ENCODE measurements around the gene CAPN3.
"Not testable (repeated sequence)": the region's sequence is repeated elsewhere in the genome, so short reads cannot be mapped to it uniquely, and the experiment has no call there.

CAPN3 gene

DNA sequence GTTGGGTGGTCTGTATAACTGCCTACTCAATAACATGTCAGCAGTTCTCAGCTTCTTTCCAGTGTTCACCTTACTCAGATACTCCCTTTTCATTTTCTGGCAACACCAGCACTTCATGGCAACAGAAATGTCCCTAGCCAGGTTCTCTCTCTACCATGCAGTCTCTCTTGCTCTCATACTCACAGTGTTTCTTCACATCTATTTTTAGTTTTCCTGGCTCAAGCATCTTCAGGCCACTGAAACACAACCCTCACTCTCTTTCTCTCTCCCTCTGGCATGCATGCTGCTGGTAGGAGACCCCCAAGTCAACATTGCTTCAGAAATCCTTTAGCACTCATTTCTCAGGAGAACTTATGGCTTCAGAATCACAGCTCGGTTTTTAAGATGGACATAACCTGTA, at the start of gene CAPN3:
Gene CAPN3 (plus strand): TSS at position 253 of the 400 bp plus-strand sequence. CDS start 305 bp downstream, outside the sequence.
- H3K4me3 ChIP-seq (ENCODE audit: control insufficient read depth, low read depth, low read length), result no peak within 1 kb of the TSS
- no peak for DNase-seq (ENCODE audit: low read depth)
- TF ChIP-seq CTCF (IDR thresholded peaks at IDR 0.05; ENCODE audit: control insufficient read depth, insufficient read depth, low read depth, low read length, missing control alignments), result no peak

GRCh38 chr15:42313463-42313862, 45.8 kb upstream of the CAPN3 start:
- TF ChIP-seq CTCF (IDR thresholded peaks at IDR 0.05; ENCODE audit: control insufficient read depth, insufficient read depth, low read depth, low read length, missing control alignments), result no peak
- DNase-seq (ENCODE audit: low read depth), result no peak
- H3K4me3 ChIP-seq (ENCODE audit: control insufficient read depth, low read depth, low read length), result no peak overlapping the region

DNA sequence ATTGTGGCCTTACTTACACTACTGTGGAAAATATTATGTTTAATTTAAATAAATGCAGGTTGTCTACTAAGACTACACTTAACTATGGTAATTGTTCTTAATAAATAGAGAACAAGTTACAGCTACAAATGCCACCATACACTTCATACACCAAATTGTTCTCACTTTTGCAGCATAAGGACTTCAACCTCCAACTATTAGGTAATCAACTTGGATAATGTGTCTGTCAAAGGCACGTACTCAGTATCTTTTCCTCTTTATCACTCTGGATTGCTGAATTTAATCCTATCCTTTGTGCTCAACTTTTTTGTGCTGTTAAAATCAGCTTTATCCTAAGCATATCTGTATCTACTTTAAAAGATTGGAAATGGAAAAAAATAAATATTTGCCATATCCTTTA, 44.5 kb upstream of the CAPN3 start:
- H3K4me3 ChIP-seq (ENCODE audit: control insufficient read depth, low read depth, low read length), result no peak overlapping the region
- no peak for DNase-seq (ENCODE audit: low read depth)
- no peak for TF ChIP-seq CTCF (IDR thresholded peaks at IDR 0.05; ENCODE audit: control insufficient read depth, insufficient read depth, low read depth, low read length, missing control alignments)

- no peak for DNase-seq (ENCODE audit: low read depth)
- no peak overlapping the region for H3K4me3 ChIP-seq (ENCODE audit: control insufficient read depth, low read depth, low read length)
- TF ChIP-seq CTCF (IDR thresholded peaks at IDR 0.05; ENCODE audit: control insufficient read depth, insufficient read depth, low read depth, low read length, missing control alignments), result no peak
Measured at GRCh38 chr15:42315521-42315920, 43.8 kb upstream of the CAPN3 start.

GRCh38 chr15:42316282-42316805, 43.0 kb upstream of the CAPN3 start:
- not testable (repeated sequence) for DNase-seq (ENCODE audit: low read depth); H3K4me3 ChIP-seq (ENCODE audit: control insufficient read depth, low read depth, low read length)

DNA sequence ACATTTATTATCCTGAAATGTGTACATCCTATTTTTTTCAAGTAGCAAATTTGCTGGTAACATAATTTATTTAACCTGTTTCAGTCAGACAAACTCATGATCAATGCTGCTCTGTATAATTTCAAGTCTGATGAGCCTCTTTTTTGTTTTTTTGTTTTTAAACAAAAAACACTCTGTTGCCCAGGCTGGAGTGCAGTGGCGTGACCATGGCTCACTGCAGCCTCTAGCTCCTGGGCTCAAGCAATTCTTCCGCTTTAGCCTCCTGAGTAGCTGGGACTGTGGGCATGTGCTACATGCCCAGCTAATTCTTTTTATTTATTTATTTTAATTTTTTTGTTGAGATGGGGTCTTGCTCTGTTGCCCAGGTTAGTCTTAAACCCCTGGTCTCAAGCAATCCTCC, 40.1 kb upstream of the CAPN3 start:
- no peak overlapping the region for H3K4me3 ChIP-seq (ENCODE audit: control insufficient read depth, low read depth, low read length)
- no peak for TF ChIP-seq CTCF (IDR thresholded peaks at IDR 0.05; ENCODE audit: control insufficient read depth, insufficient read depth, low read depth, low read length, missing control alignments)
- DNase-seq (ENCODE audit: low read depth), result no peak

DNA sequence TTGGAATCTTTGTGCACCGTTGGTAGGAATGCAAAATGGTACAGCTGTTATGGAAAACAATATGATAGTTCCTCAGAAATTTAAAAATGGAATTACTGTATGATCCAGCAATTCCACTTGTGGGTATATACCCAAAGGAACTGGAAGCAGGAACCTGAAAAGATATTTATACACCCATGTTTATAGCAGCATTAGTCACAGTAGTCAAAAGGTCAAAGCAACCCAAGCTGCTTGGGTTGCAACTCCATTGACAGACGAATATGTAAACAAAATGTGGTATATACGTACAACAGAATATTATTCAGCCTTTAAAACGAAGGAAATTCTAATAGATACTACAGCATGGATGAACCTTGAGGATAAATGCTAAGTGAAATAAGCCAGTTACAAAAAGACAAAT, 35.0 kb upstream of the CAPN3 start:
- no peak for DNase-seq (ENCODE audit: low read depth)
- no peak for TF ChIP-seq CTCF (IDR thresholded peaks at IDR 0.05; ENCODE audit: control insufficient read depth, insufficient read depth, low read depth, low read length, missing control alignments)
- no peak overlapping the region for H3K4me3 ChIP-seq (ENCODE audit: control insufficient read depth, low read depth, low read length)

Data from AG09309 (cell line).